ENCODE results near the gene IPP.
"Not testable (repeated sequence)": the region's sequence is repeated elsewhere in the genome, so short reads cannot be mapped to it uniquely, and the experiment has no call there.

The IPP gene

DNA sequence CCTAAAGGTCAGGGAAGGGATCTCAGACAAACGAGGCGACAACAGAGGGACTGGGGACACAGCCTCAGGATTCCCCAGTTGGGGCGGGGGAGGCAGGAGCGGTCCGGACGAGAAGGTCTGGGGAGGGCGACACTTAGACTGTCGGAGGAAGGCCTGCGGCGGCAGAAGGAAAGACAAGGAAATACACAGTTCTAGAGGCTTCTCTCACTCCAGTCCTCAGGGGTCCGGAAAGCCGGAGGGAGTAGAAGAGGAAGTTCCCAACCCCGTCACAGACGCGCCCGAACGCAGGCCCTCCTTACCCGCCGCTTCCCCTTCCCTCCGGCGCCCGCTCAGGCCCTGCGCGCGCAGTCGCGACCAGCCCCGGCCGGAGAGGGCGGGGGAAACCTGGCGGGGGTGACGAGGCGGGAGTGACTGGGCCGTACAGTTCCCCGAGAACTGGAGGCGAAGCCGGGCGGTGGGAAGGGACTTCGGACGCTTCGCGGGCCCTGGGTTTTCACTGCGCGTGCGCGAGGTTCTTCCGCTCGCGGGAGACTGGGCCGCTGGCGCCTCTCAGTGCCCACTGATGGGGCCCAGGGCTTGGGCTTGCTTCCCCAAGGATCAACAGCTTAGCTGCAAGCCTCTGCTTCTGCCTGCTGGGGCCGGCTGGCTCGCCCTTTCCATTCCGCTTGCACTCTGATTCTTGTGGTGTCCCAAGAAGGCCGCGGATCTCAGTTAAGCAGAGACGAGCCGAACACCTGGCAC lies at the start of gene IPP:
Gene IPP (minus strand): TSS at position 356 of the 741 bp plus-strand sequence. CDS start 4,242 bp downstream, outside the sequence.
- peak; percentile 100 for DNase-seq

DNA sequence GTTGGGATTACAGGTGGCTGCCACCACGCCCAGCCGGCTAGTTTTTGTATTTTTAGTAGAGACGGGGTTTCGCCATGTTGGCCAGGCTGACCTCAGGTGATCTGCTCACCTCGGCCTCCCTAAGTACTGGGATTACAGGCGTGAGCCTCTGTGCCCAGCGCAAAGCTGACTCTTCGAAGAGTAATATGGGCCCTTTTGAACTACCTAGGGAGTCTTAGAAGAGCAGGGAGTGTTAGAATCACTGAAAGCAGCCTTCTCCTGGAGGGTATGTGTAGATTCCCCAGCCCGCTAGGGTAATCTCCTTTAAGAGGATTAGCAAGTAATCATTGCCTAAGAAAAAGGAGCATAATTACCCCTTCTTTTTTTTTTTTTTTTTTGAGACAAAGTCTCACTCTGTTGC lies 46.5 kb upstream of the IPP start:
- no peak for DNase-seq

DNA sequence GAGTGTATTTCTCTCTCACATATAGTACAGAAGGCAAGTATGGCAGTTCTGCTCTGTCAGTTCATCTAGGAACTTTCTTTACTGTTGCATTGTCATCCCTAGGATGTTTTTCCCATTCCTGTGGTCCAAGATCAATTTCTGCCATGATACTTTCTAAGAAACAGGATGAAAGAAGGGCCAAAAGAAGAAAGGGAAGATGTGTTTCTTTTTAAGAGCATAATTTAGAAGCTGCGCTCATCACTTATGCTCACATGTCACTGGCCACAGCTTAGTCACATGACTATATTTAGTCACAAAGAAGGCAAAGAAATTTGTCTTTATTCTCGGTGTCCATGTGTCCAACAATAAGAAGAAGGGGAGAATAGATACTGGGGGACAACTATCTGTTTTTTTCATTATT lies 45.9 kb upstream of the IPP start:
- DNase-seq: no peak

DNA sequence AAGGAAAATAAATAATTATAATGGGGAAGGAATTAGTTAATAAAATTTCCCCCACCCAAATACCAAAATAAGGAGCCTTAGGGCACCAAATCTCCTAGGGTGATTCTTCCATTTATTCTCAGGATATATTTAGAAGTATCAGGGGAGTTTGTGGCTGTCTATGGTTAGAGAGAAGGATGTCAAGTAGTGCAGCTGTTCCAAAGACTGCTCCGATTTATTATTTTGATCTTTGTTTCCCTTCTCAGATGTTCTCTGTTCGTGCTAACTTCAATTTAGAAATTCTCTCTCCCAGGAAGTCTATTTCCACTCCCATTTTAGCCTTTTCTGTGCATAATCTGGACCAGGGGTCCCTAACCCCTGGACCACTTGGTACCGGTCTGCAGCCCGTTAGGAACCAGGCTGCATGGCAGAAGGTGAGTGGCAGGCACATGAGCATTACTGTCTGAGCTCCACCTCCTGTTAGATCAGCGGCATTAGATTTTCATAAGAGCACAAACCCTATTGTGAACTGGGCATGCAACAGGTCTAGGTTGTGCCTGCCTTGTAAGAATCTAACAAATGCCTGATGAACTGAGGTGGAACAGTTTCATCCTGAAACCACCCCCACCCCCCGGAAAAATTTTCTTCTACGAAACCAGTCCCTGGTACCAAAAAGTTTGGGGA lies 43.6 kb upstream of the IPP start:
- no peak for DNase-seq

DNA sequence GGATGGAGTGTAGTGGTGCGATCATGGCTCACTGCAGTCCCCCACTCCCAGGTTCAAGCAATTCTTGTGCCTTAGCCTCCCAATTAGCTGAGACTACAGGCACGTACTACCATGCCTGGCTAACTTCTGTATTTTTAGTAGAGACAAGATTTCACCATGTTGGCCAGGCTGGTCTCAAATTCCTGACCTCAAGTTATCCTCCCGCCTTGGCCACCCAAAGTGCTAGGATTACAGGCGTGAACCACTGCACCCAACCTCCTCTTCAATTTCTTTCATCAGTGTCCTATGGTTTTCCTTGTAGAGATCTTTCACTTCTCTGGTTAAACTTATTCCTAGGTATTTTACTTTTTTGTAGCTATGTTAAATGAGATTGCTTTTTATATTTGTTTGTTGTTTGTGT lies 42.3 kb upstream of the IPP start:
- DNase-seq: no peak

DNA sequence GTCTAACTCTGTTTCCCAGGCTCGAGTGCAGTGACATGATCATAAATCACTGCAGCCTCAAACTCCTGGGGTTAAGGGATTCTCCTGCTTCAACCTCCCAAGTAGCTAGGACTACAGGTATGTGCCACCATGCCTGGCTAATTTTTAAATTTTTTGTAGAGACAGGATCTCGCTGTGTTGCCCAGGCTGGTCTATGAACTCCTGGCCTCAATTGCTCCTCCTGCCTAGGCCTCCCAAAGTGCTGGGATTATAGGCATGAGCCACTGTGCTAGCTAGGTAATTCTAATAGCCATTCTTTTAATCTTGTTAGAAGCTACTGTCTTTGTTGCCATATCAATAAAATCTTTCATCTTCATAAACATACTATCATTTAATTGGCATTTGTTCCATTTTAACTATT lies 39.1 kb upstream of the IPP start:
- no peak for DNase-seq

DNA sequence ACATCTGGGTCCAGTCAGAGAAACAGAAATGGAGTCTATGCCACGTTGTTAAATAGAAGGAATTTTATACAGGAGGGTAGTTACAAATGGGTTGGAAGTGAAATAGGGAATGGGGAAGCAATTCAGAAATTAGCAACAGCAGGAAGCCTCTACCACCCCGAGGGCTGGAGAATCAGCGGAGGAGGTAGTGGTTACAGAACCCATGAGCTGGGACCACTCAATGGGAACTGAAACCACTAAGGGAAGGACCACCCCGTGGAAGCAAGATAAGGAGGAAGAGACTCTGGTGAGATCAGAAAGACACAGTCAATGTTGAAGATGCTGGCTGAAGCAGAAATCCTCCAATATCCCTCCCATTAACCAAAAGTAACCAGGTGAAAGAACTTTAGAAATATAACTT lies 37.5 kb upstream of the IPP start:
- peak; percentile 88 for DNase-seq

DNA sequence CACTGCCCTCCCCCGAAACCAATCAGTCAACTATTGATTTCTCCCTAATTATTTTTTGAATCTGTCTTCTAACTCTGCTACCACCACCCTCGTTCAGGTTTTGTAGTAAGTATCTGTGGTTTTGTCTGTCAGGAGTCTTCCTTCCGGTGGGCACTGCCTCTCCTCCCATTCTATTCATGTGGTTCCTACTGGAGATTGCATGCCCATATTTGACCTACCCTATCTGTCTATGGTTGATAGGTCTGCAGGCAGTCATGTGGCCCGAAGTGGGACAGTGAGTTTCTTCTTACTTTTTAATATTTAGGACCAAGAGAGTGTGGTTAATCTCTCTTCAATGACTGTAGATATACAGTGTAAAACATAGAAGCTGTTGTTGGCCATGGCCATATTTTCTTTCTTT lies 35.1 kb upstream of the IPP start:
- DNase-seq: no peak

DNA sequence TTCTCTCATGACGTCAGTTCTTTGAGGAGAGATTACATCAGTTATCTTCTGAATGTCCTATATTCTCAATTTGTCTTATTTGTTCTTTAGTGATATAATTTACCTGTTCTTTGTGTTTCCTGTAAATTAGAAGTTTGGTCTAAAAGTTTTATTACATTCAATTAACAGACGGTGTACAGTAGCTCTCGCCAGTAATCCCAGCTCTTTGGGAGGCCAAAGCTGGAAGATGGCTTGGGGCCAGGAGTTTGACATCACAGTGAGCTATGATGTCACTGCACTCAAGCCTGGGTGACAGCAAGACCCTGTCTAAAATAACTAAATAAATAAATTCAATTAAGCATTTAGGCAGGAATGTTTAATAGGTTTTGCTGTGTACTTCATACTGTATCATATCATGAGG lies 25.3 kb upstream of the IPP start:
- DNase-seq: no peak

DNA sequence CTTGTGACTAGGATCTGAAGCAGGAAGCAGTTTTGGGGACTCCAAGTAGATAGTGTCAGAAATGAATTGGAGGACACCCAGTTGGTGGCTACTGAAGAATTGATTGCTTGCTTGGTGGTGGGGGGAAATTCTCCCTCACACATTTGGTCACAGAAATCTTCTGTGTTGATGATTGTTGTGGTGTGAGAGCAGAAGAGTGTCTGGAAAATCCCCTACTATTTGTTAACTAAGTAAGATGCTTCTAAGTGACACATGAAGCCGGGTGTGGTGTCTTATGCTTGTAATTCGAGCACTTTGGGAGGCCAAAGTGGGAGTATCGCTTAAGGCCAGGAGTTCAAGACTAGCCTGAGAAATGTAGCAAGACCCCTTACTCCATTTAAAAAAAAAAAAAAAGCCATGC lies 22.5 kb upstream of the IPP start:
- peak; percentile 16 for DNase-seq

DNA sequence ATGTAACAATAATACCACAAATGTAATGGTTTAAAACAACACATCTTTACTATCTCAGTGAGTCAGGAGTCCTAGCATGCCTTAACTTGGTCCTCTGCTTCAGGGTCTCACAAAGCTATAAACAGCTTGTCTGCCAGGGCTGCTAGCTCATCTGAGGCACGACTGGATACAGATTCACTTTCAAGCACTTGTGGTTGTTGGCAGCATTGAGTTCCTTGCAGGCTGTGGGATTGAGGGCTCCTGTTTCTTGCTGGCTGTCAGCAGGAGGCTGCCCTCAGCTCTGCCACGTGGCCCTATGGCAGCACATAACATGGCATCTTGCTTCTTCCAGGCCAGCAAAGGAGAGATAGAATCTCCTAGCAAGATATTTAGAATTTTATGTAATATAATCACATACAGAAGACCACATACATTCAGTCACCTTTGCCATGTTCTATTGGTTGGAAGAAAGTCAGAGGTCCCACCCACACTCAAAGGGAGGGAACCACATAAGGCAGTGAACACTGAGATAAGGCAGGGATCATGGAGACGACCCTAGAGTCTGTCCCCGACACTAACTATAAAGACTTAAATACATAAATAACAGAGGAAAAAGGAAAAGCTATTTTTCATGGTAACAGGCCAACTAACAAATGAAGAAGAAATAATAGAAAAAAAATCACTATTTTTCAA lies 18.9 kb upstream of the IPP start:
- no peak for DNase-seq

DNA sequence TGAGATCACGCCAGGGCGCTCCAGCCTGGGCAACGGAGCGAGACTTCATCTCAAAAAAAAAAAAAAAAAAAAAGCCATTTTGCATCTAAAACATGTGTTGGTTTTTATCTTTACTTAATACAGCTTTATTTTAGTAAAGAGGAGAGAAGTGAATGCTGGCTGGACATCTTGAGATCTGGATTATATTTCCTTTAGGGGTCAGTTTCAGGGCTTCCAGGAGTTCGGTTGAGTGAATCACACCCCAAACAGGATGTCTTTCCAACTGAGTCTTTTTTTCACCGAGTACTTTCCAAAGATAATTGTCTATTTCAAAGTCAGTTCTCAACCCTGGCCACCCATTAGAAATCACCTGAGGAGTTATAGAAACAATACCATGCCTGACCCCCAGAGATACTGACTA lies 16.6 kb upstream of the IPP start:
- DNase-seq: no peak

DNA sequence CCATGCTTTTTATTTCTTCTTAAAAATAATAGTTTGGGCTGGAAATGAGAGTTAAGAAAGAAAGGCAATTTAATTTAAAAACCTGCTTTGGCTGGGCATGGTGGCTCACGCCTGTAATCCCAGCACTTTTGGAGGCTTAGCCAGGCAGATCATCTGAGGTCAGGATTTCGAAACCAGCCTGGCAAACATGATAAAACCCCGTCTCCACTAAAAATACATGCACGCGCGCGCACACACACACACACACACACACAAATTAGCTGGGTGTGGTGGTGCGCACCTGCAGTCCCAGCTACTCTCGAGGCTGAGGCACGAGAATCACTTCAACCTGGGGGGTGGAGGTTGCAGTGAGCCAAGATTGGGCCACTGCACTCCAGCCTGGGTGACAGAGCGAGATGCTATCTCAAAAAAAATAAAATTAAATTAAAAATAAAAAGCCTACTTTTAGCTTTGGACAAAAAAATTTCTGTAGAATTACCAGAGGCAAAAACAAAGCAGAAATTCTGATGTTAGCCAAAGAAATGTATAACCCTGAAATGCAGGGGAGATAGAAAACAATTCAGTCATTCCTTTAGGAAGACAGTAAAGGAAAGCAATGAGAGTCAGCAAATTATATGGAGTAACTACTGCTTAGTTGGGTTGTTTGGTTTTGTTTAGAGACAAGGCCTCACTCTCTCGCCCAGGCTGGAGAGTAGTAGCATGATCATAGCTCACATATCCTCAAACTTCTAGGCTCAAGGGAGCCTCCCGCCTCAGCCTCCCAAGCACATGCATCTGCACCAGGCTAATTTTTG lies 15.7 kb upstream of the IPP start:
- DNase-seq: no peak

DNA sequence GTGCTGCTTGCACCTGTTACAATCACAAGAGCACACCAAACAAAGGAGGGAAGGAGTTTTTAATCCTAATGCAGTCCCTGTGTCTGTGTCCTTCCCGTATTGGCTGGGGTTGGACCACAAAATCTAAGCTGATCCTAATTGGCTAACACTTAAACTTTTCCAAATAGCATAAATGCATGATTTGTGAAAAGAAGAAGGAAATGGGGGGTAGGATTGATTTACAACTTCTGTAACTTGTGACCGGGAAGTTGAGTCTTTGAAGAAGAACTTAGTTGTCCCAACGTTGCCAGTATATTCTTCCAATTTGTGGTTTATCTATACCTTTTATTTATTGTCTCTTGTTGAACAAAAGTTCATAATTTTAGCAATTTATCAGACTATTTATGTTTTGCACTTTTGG lies 11.8 kb upstream of the IPP start:
- DNase-seq: peak; percentile 19

DNA sequence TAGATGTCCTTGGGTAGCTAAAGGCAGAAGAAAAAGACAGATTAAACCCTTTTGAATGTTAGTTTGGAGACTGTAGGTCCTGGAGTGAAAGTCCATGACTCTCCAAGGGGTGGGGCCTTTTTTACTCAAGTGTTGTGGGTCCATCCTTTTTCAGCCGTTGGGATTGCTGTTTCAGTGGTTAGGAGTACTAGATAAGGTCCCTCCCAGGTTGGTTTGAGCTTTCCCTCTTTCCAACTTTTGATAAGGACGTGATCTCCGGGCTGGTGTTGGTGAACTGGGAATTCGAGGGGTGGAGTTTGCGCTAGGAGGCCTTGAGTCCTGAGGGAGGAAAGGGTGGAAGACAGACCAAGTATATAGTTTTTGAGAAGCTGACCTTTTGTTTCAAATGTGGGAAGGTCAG lies 5.2 kb upstream of the IPP start:
- DNase-seq: no peak

DNA sequence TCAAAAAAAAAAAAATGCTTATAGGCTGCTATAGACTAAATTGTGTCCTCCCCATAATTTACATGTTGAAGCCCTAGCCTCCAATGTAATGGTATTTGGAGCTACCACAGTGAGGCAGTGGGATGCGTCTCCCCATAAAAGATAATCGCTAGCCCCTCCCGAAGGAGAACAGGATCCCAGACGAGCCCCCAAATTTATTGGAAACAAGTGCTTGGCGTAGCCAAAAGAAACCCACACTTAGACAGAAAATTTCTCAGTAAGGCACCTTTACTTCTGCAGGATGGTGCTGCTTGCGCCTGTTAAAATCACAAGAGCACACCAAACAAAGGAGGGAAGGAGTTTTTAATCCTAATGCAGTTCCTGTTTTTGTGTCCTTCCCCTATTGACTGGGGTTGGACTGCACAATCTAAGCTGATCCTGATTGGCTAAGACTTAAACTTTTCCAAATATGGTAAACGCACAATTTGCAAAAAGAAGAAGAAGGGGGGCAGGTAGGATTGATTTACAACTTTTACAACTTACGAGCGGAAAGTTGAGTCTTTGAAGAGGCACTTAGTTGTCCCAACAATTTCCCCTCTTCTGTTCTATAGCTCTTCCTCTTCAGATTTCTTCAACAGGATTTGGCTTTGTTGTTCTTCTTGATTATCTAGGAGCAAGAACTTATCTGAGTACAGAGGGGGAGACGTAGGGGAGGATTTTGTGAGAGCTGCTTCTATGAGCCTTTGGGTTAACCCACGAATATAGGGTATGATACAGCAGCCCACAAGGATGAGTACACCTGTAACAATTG lies 3.0 kb upstream of the IPP start:
- DNase-seq: peak; percentile 7

DNA sequence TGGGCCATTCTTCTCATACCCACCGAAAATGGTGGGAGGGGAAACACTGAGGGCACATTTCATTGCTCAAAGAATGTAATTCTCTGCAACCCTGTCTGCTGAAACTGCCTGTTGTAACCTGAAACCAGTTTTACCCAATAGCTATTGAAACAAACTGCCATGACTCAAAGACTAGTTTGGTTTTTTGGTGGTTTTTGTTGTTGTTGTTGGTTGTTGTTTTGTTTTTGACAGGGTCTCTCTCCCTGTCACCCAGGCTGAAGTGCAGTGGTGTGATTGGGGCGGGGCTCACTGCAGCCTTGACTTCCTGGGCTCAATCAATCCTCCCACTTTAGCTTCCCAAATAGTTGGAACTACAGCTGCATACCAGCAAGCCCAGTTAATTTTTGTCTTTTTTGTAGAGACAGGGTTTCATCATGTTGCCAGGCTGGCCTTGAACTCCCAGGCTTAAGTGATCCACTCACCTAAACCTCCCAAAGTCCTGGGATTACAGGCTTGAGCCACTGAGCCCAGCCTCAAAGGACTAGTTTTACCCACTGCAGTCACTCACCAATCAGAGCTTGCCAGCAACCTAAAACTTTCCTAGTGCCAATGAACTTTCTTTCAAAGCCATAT lies 2.1 kb upstream of the IPP start:
- peak; percentile 75 for DNase-seq

DNA sequence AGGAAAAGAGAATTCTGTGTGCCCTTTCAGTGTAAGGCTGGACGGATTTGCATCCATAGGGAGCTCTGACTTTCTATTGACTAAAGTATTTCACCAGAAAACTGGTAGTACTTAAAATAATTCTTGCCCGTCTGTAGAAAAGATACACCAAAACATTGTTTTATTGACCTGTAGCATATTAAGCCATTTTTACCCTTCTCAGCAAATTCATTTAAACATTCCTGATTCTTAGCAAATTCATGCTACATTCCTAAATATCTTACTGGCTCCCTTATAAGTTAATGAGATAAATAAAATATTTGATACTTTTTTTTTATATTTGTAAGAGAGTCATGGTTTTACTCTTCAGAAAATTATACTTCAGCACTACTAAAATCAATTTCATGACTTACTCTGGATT lies 1.6 kb upstream of the IPP start:
- DNase-seq: no peak

DNA sequence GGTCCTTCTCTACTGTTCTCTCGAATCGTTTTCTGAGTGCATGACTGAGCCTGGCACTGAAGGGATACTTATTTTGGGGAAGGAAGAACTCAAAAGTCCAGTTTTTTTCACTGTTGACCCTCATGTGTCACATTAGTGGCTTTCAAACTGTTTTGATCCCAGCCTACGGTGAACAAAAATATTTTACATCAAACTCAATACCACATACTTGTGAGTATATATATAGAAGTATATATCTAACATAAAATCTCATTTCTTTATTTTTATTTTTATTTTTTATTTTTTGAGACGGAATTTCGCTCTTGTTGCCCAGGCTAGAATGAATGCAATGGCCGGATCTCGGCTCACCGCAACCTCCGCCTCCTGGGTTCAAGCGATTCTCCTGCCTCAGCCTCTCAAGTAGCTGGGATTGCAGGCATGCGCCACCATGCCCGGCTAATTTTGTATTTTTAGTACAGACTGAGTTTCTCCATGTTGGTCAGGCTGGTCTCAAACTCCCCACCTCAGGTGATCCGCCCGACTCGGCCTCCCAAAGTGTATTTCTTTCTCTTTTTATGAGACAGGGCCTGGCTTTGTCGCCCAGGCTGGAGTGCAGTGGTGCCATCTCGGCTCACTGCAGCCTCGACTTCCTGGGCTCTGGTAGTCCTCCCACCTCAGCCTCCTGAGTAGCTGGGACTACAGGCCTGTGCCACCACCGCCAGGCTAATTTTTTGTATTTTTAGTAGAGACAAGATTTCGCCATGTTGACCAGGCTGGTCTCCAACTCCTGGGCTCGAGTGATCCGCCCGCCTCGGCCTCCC lies 786 bp upstream of the IPP start:
- DNase-seq: not testable (repeated sequence)

DNA sequence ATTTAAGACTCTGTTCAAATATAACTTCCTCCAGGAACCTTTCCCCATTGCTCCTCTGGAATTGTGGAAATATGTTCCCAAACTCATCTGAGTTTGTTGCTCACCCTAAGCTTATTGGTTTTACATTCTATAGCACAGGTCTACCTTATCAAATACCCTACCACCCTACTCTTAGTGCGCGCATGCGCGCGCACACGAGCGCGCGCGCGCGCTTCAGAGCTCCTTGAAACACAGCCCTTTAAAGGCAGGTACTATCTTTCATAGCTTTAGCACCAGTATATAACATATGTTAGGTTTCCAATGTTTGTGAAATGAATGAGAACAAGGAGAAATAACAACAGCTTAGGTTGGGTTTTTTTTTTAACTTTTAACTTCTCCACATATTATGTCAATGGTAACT lies 3.5 kb downstream of the IPP start:
- DNase-seq: no peak

DNA sequence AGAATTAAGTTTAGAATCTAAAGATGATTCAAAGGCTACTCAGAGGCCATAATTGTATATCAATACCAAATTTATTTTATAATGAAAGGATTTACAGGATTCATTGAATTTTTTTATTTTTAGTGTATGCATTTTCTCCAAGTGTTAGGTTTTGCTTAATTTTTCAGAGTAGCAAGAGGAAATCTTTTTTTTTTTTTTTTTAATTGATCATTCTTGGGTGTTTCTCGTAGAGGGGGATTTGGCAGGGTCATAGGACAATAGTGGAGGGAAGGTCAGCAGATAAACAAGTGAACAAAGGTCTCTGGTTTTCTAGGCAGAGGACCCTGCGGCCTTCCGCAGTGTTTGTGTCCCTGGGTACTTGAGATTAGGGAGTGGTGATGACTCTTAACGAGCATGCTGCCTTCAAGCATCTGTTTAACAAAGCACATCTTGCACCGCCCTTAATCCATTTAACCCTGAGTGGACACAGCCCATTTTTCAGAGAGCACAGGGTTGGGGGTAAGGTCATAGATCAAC lies 10.8 kb downstream of the IPP start:
- not testable (repeated sequence) for DNase-seq
